Activated naive CD4-positive, alpha-beta T cell treated with anti-CD3 and anti-CD28 coated beads, Interleukin-2, amount 50 U/mL, for 16 hours (primary cell): ENCODE data around the gene APELA.
"Not testable (repeated sequence)": the region's sequence is repeated elsewhere in the genome, so short reads cannot be mapped to it uniquely, and the experiment has no call there.

Experiments used
- DNase-seq: peaks from one replicate; pipeline ENCODE4 v3.0.0-alpha.2; 2020

The APELA gene

DNA sequence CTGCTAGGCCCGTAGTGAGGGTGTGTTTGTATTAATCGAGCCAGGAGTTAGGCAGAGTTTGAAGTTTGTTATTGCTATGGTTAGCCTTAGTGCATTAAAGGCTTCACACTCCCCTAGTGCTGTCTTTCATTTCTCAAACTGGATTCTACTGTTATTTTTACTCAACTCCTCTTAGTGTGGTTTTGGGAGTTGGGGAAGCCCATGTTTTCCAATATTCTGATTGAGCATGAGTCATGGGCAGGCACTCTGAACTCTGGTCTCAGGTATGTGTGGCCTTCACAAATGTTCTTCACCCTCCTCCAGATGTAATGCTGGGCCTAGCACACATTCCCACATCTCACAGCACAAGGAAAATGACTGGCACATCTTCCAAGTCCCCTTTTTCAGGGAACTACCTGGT lies 50.1 kb downstream of the APELA start:
- not testable (repeated sequence) for DNase-seq

DNA sequence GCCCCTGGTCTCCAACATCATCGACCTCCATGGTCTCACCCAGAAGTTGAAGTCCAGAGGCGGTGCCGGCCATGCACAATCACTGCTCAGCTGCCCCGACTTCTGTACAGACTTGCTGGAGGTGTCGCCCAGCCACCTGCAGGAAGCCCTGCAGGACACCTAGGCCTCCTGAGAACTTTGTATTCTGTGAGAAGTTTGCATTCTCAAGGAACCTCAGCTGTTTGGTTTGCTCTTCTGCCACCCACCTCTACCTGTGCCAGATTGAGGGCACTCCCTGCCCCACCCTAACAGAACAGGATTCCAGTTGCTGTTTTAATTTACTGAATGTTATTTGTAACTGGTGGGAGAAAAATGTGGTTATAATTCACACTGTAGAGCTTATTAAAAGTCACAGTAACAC lies 53.7 kb downstream of the APELA start:
- no peak for DNase-seq

DNA sequence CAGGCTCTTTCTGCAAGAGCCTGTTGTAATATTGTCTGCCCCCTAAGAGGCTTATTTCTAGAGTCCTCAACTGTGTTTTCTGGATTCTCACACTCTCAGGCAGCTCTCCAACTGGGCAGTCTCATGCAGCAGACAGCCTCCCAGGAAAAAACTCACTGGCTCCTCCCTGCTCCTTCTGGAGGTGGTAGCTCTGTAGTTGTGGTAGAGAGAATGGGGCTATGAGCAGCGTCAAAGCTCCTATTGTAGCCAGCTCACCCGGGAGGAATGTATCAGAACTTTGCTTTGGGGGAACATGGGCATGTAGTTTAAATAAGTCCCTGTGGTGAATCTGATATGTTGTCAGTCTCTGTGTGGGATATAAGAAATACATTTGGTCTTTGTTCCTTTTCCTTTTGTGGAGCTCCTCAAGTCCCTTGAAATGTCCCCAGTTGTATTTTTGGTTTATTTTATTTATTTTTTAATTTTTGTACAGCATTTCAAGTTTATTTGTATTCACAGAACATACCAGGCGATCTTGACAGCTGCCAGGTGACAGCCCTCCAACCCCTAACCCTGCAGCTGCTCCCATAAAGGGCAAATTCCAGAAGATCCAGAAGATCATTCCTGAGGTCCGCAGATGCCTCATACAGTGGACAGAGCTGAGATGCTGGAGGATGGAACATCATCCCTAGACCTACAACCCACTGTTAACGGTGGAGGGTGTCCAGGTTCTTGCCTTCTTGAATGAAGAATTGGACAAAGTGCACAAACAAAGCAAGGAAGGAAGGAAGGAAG lies 54.8 kb downstream of the APELA start:
- DNase-seq: no peak

DNA sequence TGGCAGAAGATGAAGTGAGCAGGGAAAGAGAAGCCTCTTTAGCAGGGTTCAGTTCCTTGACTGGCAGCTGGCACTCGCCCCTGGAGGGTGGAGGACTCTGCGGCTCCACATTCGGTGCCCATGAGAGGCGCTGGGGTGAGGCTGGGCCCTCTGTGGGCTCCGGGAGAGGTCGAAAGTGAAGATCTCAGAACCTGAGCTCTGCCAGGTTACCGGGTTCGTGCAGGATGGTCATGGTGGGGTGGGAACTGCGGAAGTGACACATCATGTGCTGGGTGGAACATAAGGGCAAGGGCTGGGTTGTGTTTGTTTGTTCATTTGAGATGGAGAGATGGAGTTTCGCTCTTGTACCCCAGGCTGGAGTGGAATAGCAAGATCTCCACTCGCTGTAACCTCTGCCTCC lies 56.3 kb downstream of the APELA start:
- no peak for DNase-seq

DNA sequence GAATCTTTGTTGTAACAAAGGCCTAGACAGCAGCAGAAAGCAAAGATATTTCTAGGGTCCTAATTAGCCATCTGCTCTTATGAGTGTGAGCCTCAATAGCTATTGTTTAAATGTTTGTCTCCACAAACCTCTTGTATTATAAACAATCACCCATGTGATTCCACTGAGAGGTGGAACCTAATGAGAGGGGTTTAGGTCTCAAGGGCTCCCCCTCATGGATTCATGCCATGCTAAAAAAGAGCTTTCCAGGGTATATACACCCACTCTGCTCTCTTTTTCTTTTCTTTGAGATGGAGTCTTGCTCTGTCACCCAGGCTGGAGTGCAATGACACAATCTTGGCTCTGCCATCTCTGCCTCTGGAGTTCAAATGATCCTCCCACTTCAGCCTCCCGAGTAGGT lies 58.4 kb downstream of the APELA start:
- DNase-seq: no peak

DNA sequence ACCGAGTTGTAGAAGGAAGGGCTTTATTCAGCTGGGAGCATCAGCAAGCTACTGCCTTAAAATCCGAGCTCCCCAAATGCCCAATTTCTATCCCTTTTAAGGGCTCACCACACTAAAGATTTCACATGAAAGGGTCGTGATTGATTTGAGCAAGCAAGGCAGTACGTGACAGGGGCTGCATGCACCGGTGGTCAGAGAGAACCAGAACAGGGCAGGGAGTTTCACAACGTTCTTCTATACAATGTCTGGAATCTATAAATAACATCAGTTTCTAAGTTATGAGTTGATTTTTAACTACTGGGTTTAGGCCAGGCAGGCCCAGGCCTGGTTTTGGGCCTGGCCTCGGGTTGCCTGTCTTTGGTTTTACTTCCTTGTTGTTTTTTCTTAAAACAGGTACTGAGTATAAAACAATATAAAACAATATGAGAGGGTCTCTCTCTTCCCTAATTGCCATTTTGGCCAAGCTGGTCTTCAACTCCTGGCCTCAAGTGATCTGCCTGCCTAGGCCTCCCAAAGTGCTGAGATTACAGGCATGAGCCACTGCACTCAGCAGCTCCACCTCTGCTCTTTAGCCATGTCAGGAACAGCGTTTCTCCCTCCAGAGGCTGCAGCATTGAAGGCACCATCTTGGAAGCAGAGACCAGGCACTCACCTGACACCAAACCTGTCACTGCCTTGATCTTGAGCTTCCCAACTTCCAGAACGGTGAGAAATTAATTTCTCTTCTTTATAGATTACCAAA lies 59.1 kb downstream of the APELA start:
- DNase-seq: not testable (repeated sequence)

DNA sequence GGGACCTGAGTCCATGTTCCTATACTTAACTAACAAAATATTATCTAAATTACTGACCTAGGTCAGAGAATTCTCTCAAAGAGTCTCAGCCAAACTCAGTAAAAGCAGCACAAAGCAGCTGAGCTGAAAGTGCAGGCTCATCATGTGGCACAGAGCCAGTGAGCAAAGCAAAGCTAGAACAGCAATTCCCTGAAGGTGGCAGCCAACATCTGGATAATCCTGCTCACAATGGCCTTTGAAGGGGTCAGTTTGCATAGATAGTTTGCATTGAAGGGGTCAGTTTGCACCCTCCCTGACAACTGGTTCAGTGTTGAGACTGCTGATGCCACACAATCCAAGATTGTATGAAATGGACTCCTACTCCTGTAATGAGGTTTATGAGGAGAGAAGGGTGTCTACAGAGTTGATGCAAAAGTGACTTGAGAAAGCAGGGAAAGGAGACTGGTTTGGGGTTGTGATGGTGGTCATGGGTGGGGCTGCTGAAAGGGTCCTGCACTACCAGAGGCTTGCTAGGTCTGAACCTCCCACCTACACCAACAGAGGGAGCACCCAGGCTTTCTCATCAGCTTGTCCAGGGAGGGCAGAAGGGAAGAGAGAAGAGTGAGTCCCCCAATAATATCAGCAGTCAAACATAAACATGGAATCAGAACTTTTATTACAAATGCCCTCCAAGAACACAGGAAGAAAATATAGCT lies 60.7 kb downstream of the APELA start:
- DNase-seq: no peak

DNA sequence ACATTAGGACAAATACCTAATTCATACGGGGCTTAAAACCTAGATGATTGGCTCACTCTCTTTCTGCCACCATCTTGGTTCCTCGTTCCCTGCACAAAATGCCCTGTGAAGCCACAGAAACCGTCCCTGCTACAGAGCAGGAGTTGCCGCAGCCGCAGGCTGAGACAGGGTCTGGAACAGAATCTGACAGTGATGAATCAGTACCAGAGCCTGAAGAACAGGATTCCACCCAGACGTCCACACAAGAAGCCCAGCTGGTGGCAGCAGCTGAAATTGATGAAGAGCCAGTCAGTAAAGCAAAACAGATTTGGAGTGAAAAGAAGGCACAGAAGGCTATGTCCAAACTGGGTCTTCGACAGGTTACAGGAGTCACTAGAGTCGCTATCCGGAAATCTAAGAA lies 66.2 kb downstream of the APELA start:
- no peak for DNase-seq

DNA sequence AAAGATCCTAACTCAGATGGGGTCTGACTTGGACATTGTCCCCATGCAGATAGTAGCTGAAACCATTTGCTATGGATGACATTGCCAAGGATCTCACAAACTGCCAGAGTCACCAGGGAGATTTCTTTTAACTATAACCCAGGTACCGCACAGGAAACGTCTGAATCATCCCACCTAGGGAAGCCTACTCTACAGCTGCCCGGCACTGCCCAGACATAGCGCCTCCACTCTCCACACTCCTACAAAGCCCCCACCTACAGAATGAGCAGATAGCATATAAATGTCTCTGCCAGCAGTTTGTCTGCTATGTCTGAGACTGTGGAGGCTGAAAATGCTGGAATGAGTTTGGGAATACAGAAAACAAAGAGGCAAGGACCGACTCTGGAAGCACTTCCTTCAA lies 68.2 kb downstream of the APELA start:
- DNase-seq: no peak

DNA sequence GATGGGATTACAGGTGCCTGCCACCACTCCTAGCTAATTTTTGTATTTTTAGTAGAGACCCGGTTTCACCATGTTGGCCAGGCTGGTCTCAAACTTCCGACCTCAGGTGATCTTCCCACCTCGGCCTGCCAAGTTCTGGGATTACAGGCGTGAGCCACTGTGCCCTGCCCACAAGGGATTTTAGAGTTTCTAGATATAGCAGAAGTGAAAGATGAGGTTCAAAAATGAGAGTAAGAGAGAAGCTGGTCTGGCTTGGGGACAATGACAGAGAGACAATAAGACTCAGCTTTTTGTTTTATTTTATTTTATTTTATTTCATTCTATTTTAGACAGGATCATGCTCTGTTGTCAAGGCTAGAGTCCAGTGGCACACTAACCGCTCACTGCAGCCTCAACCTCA lies 69.8 kb downstream of the APELA start:
- DNase-seq: no peak
